ENCODE measurements around the gene TMEM154.

- TF ChIP-seq CTCF (IDR thresholded peaks at IDR 0.05) = no peak
- TF ChIP-seq EP300 (IDR thresholded peaks at IDR 0.05) = no peak
- TF ChIP-seq POLR2A (IDR thresholded peaks at IDR 0.05) = no peak
Measured at GRCh38 chr4:152626790-152627189, 53.0 kb downstream of the TMEM154 start.
